ENCODE data around the gene NABP1. TPM values are rescaled to one million over a fixed set of nuclear protein-coding genes. Genes with fewer than 3 reads are reported as not detected.

Gene NABP1
- total RNA-seq, 1 experiment from 2014 or later: 38.7 TPM

- POLR2A ChIA-PET: interaction anchor here (1.0 to 1.6 kb wide), 2 partner anchors 12 to 40 kb away, joined by 3 to 5 read pairs; no protein-coding TSS in a partner anchor
- H3K4me1 ChIP-seq (ENCODE audit: control insufficient read depth, insufficient read depth, low read length): peaks cover 13% of the 10 kb centered on the region
- peak overlapping the region; percentile 93 to 94 for H3K4me3 ChIP-seq (ENCODE audit: low read depth in 2 of 2, low read length in 2 of 2)
- H3K27me3 ChIP-seq (ENCODE audit: control insufficient read depth, insufficient read depth, low read length): 0 out of 2 replicates have a peak, but pooled peaks cover 2% of the 10 kb centered on the region
- peak; percentile 38 for ATAC-seq
- intact Hi-C loops (cut with micrococcal nuclease; ENCODE audit: unreplicated experiment): no loop called here
- BruUV-seq (replicated peaks): TSS peak; percentile 82
- in situ Hi-C loops (cut with HindIII; ENCODE audit: low pct_unique_long_range_greater_than_20kb, low sequenced_read_pairs): loop anchor here (25.0 kb wide), 1 partner anchor 116 kb away; no protein-coding TSS in a partner anchor
- DNase-seq (ENCODE audit: low read depth, low spot score): no peak
- H3K36me3 ChIP-seq (ENCODE audit: control insufficient read depth, insufficient read depth, low read length): peaks cover 23% of the 10 kb centered on the region
- CTCF ChIA-PET: no interaction called here
- peak overlapping the region; percentile 93 for H3K27ac ChIP-seq (ENCODE audit: low read length)
- H3K9me3 ChIP-seq (ENCODE audit: control insufficient read depth, insufficient read depth, low read depth, low read length): no peaks in the 10 kb centered on the region
- no peak for TF ChIP-seq TCF7L2 (IDR thresholded peaks at IDR 0.05; ENCODE audit: low read depth, low read length)
- TF ChIP-seq POLR2AphosphoS5 (IDR thresholded peaks at IDR 0.05; ENCODE audit: low read depth, low read length): no peak
- no peak for TF ChIP-seq CTCF (IDR thresholded peaks at IDR 0.05)
- TF ChIP-seq REST (IDR thresholded peaks at IDR 0.05; ENCODE audit: insufficient read depth in 1 of 2, low read depth in 2 of 2, low read length in 1 of 2): no peak
- TF ChIP-seq SIN3A (IDR thresholded peaks at IDR 0.05; ENCODE audit: borderline replicate concordance, insufficient read depth, low read depth, low read length): no peak
Measured at GRCh38 chr2:191678437-191679100, 633 bp downstream of the NABP1 start.

- BruUV-seq (replicated peaks): no TSS peak
- ChIA-PET CTCF (interaction anchor here (0.7 kb wide), 1 partner anchor 148 kb away, joined by 3 read pairs; no protein-coding TSS in a partner anchor), POLR2A (interaction anchor here (0.6 kb wide), 1 partner anchor 30 kb away, joined by 3 read pairs; no protein-coding TSS in a partner anchor)
- Histone ChIP-seq H3K27ac (ENCODE audit: low read length) (peak overlapping the region; percentile 93), H3K4me1 (ENCODE audit: control insufficient read depth, insufficient read depth, low read length) (peaks cover 13% of the 10 kb centered on the region), H3K27me3 (ENCODE audit: control insufficient read depth, insufficient read depth, low read length) (0 out of 2 replicates have a peak, but pooled peaks cover 2% of the 10 kb centered on the region), H3K36me3 (ENCODE audit: control insufficient read depth, insufficient read depth, low read length) (peaks cover 35% of the 10 kb centered on the region), H3K9me3 (ENCODE audit: control insufficient read depth, insufficient read depth, low read depth, low read length) (no peaks in the 10 kb centered on the region), H3K4me3 (ENCODE audit: low read depth in 2 of 2, low read length in 2 of 2) (peak overlapping the region; percentile 93 to 94)
- no peak for TF ChIP-seq REST (IDR thresholded peaks at IDR 0.05; ENCODE audit: insufficient read depth in 1 of 2, low read depth in 2 of 2, low read length in 1 of 2)
- no peak for TF ChIP-seq POLR2AphosphoS5 (IDR thresholded peaks at IDR 0.05; ENCODE audit: low read depth, low read length)
- TF ChIP-seq SIN3A (IDR thresholded peaks at IDR 0.05; ENCODE audit: borderline replicate concordance, insufficient read depth, low read depth, low read length): no peak
- TF ChIP-seq CTCF (IDR thresholded peaks at IDR 0.05): no peak
- TF ChIP-seq TCF7L2 (IDR thresholded peaks at IDR 0.05; ENCODE audit: low read depth, low read length): no peak
- in situ Hi-C loops (cut with HindIII; ENCODE audit: low pct_unique_long_range_greater_than_20kb, low sequenced_read_pairs): loop anchor here (25.0 kb wide), 1 partner anchor 118 kb away; no protein-coding TSS in a partner anchor
- intact Hi-C loops (cut with micrococcal nuclease; ENCODE audit: unreplicated experiment): no loop called here
- DNase-seq (ENCODE audit: low read depth, low spot score) (no peak), ATAC-seq (no peak)
Measured at GRCh38 chr2:191679818-191680600, 2.1 kb downstream of the NABP1 start.
